T-helper 1 cell (primary cell): ENCODE data around the gene TTL.
A peak's percentile ranks its signal among the peaks of the same experiment; 100 is the strongest.
"Not testable (repeated sequence)": the region's sequence is repeated elsewhere in the genome, so short reads cannot be mapped to it uniquely, and the experiment has no call there.

Experiments
- DNase-seq, 5 donors: peaks; one replicate each; pipeline ENCODE4 v3.0.0-alpha.2; 2012 to 2020

TTL gene

GRCh38 chr2:112523291-112523777, 41.4 kb downstream of the TTL start:
- no peak for DNase-seq

- DNase-seq = not testable (repeated sequence)
These were observed 42.3 kb downstream of the TTL start for GRCh38 chr2:112524276-112524675.

GRCh38 chr2:112528541-112528940, 46.6 kb downstream of the TTL start:
- DNase-seq = no peak

GRCh38 chr2:112529757-112530156, 47.8 kb downstream of the TTL start:
- no peak for DNase-seq

GRCh38 chr2:112530728-112531127, 48.8 kb downstream of the TTL start:
- DNase-seq = no peak

GRCh38 chr2:112534826-112535225, 52.9 kb downstream of the TTL start:
- DNase-seq = no peak

- not testable (repeated sequence) for DNase-seq
These were observed 54.7 kb downstream of the TTL start for GRCh38 chr2:112536665-112537064.

GRCh38 chr2:112539306-112539705, 57.4 kb downstream of the TTL start:
- no peak for DNase-seq

- DNase-seq = no peak
These were observed 59.0 kb downstream of the TTL start for GRCh38 chr2:112540906-112541305.

- DNase-seq = peak in 2 of 5 donors; percentile 25 to 81
These were observed 59.6 kb downstream of the TTL start for GRCh38 chr2:112541315-112542122.

GRCh38 chr2:112542123-112542983, 60.4 kb downstream of the TTL start, which contains the start of gene POLR1B:
TSS of gene POLR1B (plus strand) at chr2:112542465. CDS start at chr2:112542495, 30 bp downstream.
- peak; percentile 34 to 83 (median 60) for DNase-seq

- DNase-seq = peak in 1 of 5 donors; percentile 33
These were observed 61.2 kb downstream of the TTL start for GRCh38 chr2:112542984-112543661.

- no peak for DNase-seq
These were observed 65.4 kb downstream of the TTL start for GRCh38 chr2:112547333-112547732.

GRCh38 chr2:112548980-112549379, 67.0 kb downstream of the TTL start:
- no peak for DNase-seq

- DNase-seq = peak in 1 of 5 donors; percentile 56
These were observed 84.1 kb downstream of the TTL start for GRCh38 chr2:112566104-112566503.

- DNase-seq = not testable (repeated sequence)
These were observed 84.6 kb downstream of the TTL start for GRCh38 chr2:112566508-112566907.

GRCh38 chr2:112572005-112572404, 90.0 kb downstream of the TTL start:
- DNase-seq = no peak

- DNase-seq = no peak
These were observed 95.8 kb downstream of the TTL start for GRCh38 chr2:112577756-112578155.

- DNase-seq = no peak
These were observed 97.3 kb downstream of the TTL start for GRCh38 chr2:112579241-112579640.

- no peak for DNase-seq
These were observed 98.1 kb downstream of the TTL start for GRCh38 chr2:112580084-112580483.

GRCh38 chr2:112582314-112582746, 100.4 kb downstream of the TTL start:
- DNase-seq = peak in 3 of 5 donors; percentile 13 to 68 (median 27)

- peak in 1 of 5 donors; percentile 34 for DNase-seq
These were observed 101.7 kb downstream of the TTL start for GRCh38 chr2:112583497-112584133.
